Measurements from ENCODE around the gene HLX. TPM values are rescaled to one million over a fixed set of nuclear protein-coding genes. Genes with fewer than 3 reads are reported as not detected.
A peak's percentile ranks its signal among the peaks of the same experiment; 100 is the strongest.

The HLX gene
- polyA plus RNA-seq, 1 donor from 2014 or later, result not detected

DNA sequence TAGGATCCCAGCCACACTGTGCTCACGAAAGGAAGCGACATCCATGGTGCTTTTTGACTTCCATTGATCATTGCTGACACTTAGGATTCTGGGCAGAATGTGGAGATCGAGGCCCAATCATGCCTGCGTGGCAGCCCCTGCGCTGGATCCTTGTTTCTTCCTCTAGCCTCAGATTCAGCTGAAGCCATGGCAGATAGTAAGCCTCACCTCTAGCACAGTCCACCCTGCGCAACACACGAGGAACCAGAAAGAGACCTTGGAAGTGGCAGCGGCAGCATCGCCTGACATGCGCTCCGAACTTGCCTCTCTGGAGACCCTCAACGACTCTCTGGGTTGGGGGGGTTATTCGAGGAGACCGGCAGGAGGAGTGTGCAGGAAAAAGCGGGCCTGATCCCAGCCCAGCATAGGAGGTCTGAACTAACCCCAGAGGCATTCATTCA lies 10.6 kb downstream of the HLX start:
- TF ChIP-seq SMC3 (conservative IDR thresholded peaks at IDR 0.05; ENCODE audit: poor library complexity) (no peak), MXI1 (conservative IDR thresholded peaks at IDR 0.05; ENCODE audit: poor library complexity, severe bottlenecking) (no peak), POLR2AphosphoS5 (IDR thresholded peaks at IDR 0.05) (peak; percentile 40), EP300 (conservative IDR thresholded peaks at IDR 0.05; ENCODE audit: poor library complexity, severe bottlenecking) (no peak)
- TF ChIP-seq, protein P1, sequence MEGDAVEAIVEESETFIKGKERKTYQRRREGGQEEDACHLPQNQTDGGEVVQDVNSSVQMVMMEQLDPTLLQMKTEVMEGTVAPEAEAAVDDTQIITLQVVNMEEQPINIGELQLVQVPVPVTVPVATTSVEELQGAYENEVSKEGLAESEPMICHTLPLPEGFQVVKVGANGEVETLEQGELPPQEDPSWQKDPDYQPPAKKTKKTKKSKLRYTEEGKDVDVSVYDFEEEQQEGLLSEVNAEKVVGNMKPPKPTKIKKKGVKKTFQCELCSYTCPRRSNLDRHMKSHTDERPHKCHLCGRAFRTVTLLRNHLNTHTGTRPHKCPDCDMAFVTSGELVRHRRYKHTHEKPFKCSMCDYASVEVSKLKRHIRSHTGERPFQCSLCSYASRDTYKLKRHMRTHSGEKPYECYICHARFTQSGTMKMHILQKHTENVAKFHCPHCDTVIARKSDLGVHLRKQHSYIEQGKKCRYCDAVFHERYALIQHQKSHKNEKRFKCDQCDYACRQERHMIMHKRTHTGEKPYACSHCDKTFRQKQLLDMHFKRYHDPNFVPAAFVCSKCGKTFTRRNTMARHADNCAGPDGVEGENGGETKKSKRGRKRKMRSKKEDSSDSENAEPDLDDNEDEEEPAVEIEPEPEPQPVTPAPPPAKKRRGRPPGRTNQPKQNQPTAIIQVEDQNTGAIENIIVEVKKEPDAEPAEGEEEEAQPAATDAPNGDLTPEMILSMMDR (IDR thresholded peaks at IDR 0.05; ENCODE audit: poor library complexity, severe bottlenecking), result no peak
- Histone ChIP-seq H4K20me1 (ENCODE audit: insufficient read depth) (no peaks in the 10 kb centered on the region), H3K9ac (ENCODE audit: low read length) (no peak overlapping the region)

DNA sequence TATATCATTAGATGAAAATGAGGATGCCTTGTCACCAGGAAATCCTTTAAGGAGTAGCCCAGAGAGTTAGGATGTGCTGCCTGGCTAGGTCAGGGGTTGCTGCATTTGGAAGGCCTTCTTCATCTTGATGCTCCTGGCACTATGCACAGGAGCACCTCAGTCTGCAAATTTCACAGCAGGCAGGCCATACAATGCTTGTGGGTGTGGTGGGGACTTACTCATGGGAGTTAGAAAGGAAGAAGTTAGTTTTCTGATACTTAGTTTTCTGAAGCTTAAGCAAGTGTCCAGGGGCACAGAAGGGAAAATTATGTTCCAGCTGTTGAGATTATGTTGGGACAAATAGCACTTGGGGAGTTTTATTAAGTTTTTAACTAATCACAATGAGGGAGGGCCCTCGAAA lies 11.4 kb downstream of the HLX start:
- H3K4me2 ChIP-seq (ENCODE audit: low read length), result no peak overlapping the region
- H2AFZ ChIP-seq (ENCODE audit: low read depth, low read length), result no peak overlapping the region
- no peak overlapping the region for H3K27ac ChIP-seq (ENCODE audit: low read length)
- H3K9me2 ChIP-seq (ENCODE audit: insufficient read depth, low read length), result no peaks in the 10 kb centered on the region
- no peaks in the 10 kb centered on the region for H3K36me3 ChIP-seq (ENCODE audit: insufficient read depth, low read length)
- no peaks in the 10 kb centered on the region for H3F3A ChIP-seq (ENCODE audit: insufficient read depth, low read length, poor library complexity, severe bottlenecking)
- H3K9me3 ChIP-seq (ENCODE audit: low read length), result no peaks in the 10 kb centered on the region
- no peak overlapping the region for H3K9ac ChIP-seq (ENCODE audit: low read length)
- H3K4me3 ChIP-seq (ENCODE audit: low read length), result no peak overlapping the region
- H4K20me1 ChIP-seq (ENCODE audit: insufficient read depth), result no peaks in the 10 kb centered on the region
- peaks cover 100% of the 10 kb centered on the region for H3K27me3 ChIP-seq (ENCODE audit: insufficient read depth, low read depth, low read length)
- no peaks in the 10 kb centered on the region for H3K79me2 ChIP-seq (replicated peaks; ENCODE audit: insufficient read depth, low read length)
- peak; percentile 15 for TF ChIP-seq POLR2AphosphoS5 (IDR thresholded peaks at IDR 0.05)
- no peak for TF ChIP-seq RAD21 (conservative IDR thresholded peaks at IDR 0.05)

More for the DNA sequence above, 10.6 kb downstream of the HLX start:
- Histone ChIP-seq H3K79me2 (replicated peaks; ENCODE audit: insufficient read depth, low read length) (no peaks in the 10 kb centered on the region), H3K9me2 (ENCODE audit: insufficient read depth, low read length) (no peaks in the 10 kb centered on the region), H3K9me3 (ENCODE audit: low read length) (no peaks in the 10 kb centered on the region), H3K4me2 (ENCODE audit: low read length) (no peak overlapping the region), H3F3A (ENCODE audit: insufficient read depth, low read length, poor library complexity, severe bottlenecking) (no peaks in the 10 kb centered on the region), H3K27ac (ENCODE audit: low read length) (no peak overlapping the region), H3K36me3 (ENCODE audit: insufficient read depth, low read length) (no peaks in the 10 kb centered on the region), H2AFZ (ENCODE audit: low read depth, low read length) (no peak overlapping the region), H3K4me3 (ENCODE audit: low read length) (no peak overlapping the region), H3K27me3 (ENCODE audit: insufficient read depth, low read depth, low read length) (peaks cover 100% of the 10 kb centered on the region)

DNA sequence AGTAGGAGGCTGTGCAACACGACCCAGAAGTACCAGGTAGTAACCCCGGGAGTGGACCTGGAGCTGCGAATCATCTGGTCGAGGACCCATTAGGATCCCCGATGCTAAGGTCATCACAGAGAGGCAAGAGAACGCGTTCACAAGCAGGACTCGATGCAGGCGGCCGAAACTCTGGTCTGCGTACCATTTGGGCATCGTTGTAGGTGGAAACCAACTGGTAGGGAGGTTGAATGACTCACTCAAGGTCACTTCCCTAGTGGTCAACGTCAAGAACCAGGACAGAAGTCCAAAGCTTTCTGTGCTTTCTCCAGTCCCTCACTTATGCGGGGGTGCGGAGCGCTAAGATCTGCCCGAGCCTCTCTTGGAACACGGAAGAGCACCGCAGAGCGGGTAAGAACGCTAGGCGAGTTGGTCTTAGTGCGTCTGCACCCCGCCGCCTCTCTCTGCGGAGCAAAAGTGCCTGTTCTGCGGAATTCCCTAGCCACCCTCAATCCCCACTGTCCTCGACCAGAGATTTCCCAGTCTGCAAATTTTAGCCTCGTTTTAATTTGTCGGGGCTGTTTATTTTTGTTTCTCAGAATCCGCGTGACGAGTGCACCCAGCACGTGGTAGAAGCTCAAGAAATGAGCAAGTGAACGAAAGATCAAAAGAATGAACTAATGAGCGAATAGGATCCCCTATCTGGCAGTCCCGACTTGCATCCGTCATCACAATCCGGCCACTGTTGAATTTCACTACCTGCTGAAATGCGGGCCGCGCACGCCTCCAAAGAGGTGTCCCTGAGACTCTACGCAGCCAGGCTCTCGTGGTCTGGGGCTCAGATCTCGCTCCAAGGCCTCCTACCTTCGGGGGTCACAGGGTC lies 12.2 kb downstream of the HLX start:
- no peak overlapping the region for H3K4me2 ChIP-seq (ENCODE audit: low read length)
- H3K4me3 ChIP-seq (ENCODE audit: low read length), result no peak overlapping the region
- no peak overlapping the region for H3K9ac ChIP-seq (ENCODE audit: low read length)
- peaks cover 100% of the 10 kb centered on the region for H3K27me3 ChIP-seq (ENCODE audit: insufficient read depth, low read depth, low read length)
- H4K20me1 ChIP-seq (ENCODE audit: insufficient read depth), result no peaks in the 10 kb centered on the region
- no peak overlapping the region for H2AFZ ChIP-seq (ENCODE audit: low read depth, low read length)
- no peaks in the 10 kb centered on the region for H3K9me3 ChIP-seq (ENCODE audit: low read length)
- H3F3A ChIP-seq (ENCODE audit: insufficient read depth, low read length, poor library complexity, severe bottlenecking), result no peaks in the 10 kb centered on the region
- no peaks in the 10 kb centered on the region for H3K79me2 ChIP-seq (replicated peaks; ENCODE audit: insufficient read depth, low read length)
- TF ChIP-seq, protein P2, sequence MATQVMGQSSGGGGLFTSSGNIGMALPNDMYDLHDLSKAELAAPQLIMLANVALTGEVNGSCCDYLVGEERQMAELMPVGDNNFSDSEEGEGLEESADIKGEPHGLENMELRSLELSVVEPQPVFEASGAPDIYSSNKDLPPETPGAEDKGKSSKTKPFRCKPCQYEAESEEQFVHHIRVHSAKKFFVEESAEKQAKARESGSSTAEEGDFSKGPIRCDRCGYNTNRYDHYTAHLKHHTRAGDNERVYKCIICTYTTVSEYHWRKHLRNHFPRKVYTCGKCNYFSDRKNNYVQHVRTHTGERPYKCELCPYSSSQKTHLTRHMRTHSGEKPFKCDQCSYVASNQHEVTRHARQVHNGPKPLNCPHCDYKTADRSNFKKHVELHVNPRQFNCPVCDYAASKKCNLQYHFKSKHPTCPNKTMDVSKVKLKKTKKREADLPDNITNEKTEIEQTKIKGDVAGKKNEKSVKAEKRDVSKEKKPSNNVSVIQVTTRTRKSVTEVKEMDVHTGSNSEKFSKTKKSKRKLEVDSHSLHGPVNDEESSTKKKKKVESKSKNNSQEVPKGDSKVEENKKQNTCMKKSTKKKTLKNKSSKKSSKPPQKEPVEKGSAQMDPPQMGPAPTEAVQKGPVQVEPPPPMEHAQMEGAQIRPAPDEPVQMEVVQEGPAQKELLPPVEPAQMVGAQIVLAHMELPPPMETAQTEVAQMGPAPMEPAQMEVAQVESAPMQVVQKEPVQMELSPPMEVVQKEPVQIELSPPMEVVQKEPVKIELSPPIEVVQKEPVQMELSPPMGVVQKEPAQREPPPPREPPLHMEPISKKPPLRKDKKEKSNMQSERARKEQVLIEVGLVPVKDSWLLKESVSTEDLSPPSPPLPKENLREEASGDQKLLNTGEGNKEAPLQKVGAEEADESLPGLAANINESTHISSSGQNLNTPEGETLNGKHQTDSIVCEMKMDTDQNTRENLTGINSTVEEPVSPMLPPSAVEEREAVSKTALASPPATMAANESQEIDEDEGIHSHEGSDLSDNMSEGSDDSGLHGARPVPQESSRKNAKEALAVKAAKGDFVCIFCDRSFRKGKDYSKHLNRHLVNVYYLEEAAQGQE (IDR thresholded peaks at IDR 0.05; ENCODE audit: borderline replicate concordance), result no peak
- no peak for TF ChIP-seq EP300 (conservative IDR thresholded peaks at IDR 0.05; ENCODE audit: poor library complexity, severe bottlenecking)
- no peak for TF ChIP-seq RAD21 (conservative IDR thresholded peaks at IDR 0.05)
- TF ChIP-seq, protein P1 (IDR thresholded peaks at IDR 0.05; ENCODE audit: poor library complexity, severe bottlenecking), result no peak
- H3K9me2 ChIP-seq (ENCODE audit: insufficient read depth, low read length), result no peaks in the 10 kb centered on the region
- no peaks in the 10 kb centered on the region for H3K36me3 ChIP-seq (ENCODE audit: insufficient read depth, low read length)
- H3K27ac ChIP-seq (ENCODE audit: low read length), result no peak overlapping the region

Measured in neural cell (in vitro differentiated cells).